WTC11 (cell line): Measurements from ENCODE around the gene JOSD2. TPM values are rescaled to one million over a fixed set of nuclear protein-coding genes. Genes with fewer than 3 reads are reported as not detected.

ENCODE experiments used
- CBFB ChIP-seq: sonication (generic); formaldehyde crosslinking; IDR thresholded peaks from 2 replicates; pipeline ENCODE4 v1.8.1; 2022; ENCODE audit warnings: mild to moderate bottlenecking, low read depth, missing genetic modification reagents
- CREB1 ChIP-seq: sonication (generic); formaldehyde crosslinking; IDR thresholded peaks from 2 replicates; pipeline ENCODE4 v1.8.0; 2023; ENCODE audit warnings: mild to moderate bottlenecking, missing genetic modification reagents
- CREM ChIP-seq: sonication (generic); formaldehyde crosslinking; IDR thresholded peaks from 2 replicates; pipeline ENCODE4 v1.8.1; 2022; ENCODE audit warnings: mild to moderate bottlenecking, missing genetic modification reagents, moderate library complexity
- EMX1 ChIP-seq: fragments of 250-450 bp; sonication (Bioruptor Pico); IDR thresholded peaks from 2 replicates; pipeline ENCODE4 v1.8.0; 2021; ENCODE audit warnings: mild to moderate bottlenecking
- ESRRA ChIP-seq: sonication (generic); formaldehyde crosslinking; IDR thresholded peaks from 2 replicates; pipeline ENCODE4 v1.8.1; 2022; ENCODE audit warnings: mild to moderate bottlenecking, missing genetic modification reagents, borderline replicate concordance
- ETV6 ChIP-seq: sonication (generic); formaldehyde crosslinking; IDR thresholded peaks from 2 replicates; pipeline ENCODE4 v1.8.1; 2022; ENCODE audit warnings: mild to moderate bottlenecking, missing genetic modification reagents
- FOXK1 ChIP-seq: sonication (generic); formaldehyde crosslinking; IDR thresholded peaks from 2 replicates; pipeline ENCODE4 v1.8.0; 2022; ENCODE audit warnings: mild to moderate bottlenecking, moderate library complexity, missing genetic modification reagents
- FOXP1 ChIP-seq: sonication (generic); formaldehyde crosslinking; IDR thresholded peaks from 2 replicates; pipeline ENCODE4 v1.8.0; 2022; ENCODE audit warnings: missing genetic modification reagents, mild to moderate bottlenecking, moderate library complexity, borderline replicate concordance
- IRF2 ChIP-seq: sonication (generic); formaldehyde crosslinking; IDR thresholded peaks from 2 replicates; pipeline ENCODE4 v1.8.0; 2022; ENCODE audit warnings: low read depth, missing genetic modification reagents, borderline replicate concordance
- JAZF1 ChIP-seq: fragments of 250-450 bp; sonication (Bioruptor Pico); IDR thresholded peaks from 2 replicates; pipeline ENCODE4 v1.9.0; 2021; ENCODE audit warnings: moderate library complexity, mild to moderate bottlenecking, inconsistent platforms
- JUN ChIP-seq: sonication (generic); formaldehyde crosslinking; IDR thresholded peaks from 2 replicates; pipeline ENCODE4 v1.8.0; 2023; ENCODE audit warnings: mild to moderate bottlenecking, missing genetic modification reagents
- KAT7 ChIP-seq: sonication (generic); formaldehyde crosslinking; IDR thresholded peaks from 2 replicates; pipeline ENCODE4 v1.8.1; 2023; ENCODE audit warnings: missing genetic modification reagents, mild to moderate bottlenecking, borderline replicate concordance
- MYBL2 ChIP-seq: sonication (generic); formaldehyde crosslinking; IDR thresholded peaks from 2 replicates; pipeline ENCODE4 v1.8.1; 2023; ENCODE audit warnings: mild to moderate bottlenecking, moderate library complexity, missing genetic modification reagents
- NR2C2 ChIP-seq: sonication (generic); formaldehyde crosslinking; IDR thresholded peaks from 2 replicates; pipeline ENCODE4 v1.8.0; 2022; ENCODE audit warnings: mild to moderate bottlenecking, missing genetic modification reagents
- SMAD3 ChIP-seq: sonication (generic); formaldehyde crosslinking; IDR thresholded peaks from 2 replicates; pipeline ENCODE4 v1.8.0; 2022; ENCODE audit warnings: missing genetic modification reagents, mild to moderate bottlenecking, borderline replicate concordance
- TP53 ChIP-seq: sonication (generic); formaldehyde crosslinking; IDR thresholded peaks from 2 replicates; pipeline ENCODE4 v1.8.1; 2023; ENCODE audit warnings: mild to moderate bottlenecking, missing genetic modification reagents
- ZNF121 ChIP-seq: sonication (generic); formaldehyde crosslinking; IDR thresholded peaks from 2 replicates; pipeline ENCODE4 v1.8.0; 2023; ENCODE audit warnings: missing genetic modification reagents
- ZNF232 ChIP-seq: sonication (generic); formaldehyde crosslinking; IDR thresholded peaks from 2 replicates; pipeline ENCODE4 v1.8.0; 2022; ENCODE audit warnings: mild to moderate bottlenecking, missing genetic modification reagents
- ZNF423 ChIP-seq: fragments of 250-450 bp; sonication (Bioruptor Pico); IDR thresholded peaks from 2 replicates; pipeline ENCODE4 v2.1.2; 2022; ENCODE audit warnings: mild to moderate bottlenecking, moderate library complexity
- ZNF671 ChIP-seq: fragments of 250-450 bp; sonication (Bioruptor Pico); IDR thresholded peaks from 2 replicates; pipeline ENCODE4 v1.8.0; 2021; ENCODE audit warnings: mild to moderate bottlenecking
- total RNA-seq: library from RNA; stranded (reverse); gene quantifications from 3 replicates; pipeline ENCODE4 v1.2.3, GENCODE V29; 2021
- TF ChIP-seq, protein P1 (sequence below): sonication (generic); formaldehyde crosslinking; IDR thresholded peaks from 2 replicates; pipeline ENCODE4 v1.8.0; 2023; ENCODE audit warnings: missing genetic modification reagents
- TF ChIP-seq, protein P2 (sequence below): fragments of 250-450 bp; sonication (Bioruptor Pico); conservative IDR thresholded peaks from 2 replicates; pipeline ENCODE4 v1.9.0; 2021; ENCODE audit warnings: mild to moderate bottlenecking
- TF ChIP-seq, protein P3 (sequence below): sonication (generic); formaldehyde crosslinking; IDR thresholded peaks from 2 replicates; pipeline ENCODE4 v1.8.1; 2023; ENCODE audit warnings: mild to moderate bottlenecking, missing genetic modification reagents, borderline replicate concordance
- TF ChIP-seq, protein P4 (sequence below): sonication (generic); formaldehyde crosslinking; IDR thresholded peaks from 2 replicates; pipeline ENCODE4 v1.8.0; 2022; ENCODE audit warnings: mild to moderate bottlenecking, missing genetic modification reagents
- TF ChIP-seq, protein P5 (sequence below): fragments of 250-450 bp; sonication (Bioruptor Pico); IDR thresholded peaks from 2 replicates; pipeline ENCODE4 v1.9.0; 2021; ENCODE audit warnings: mild to moderate bottlenecking, borderline replicate concordance
- TF ChIP-seq, protein P6 (sequence below): fragments of 250-450 bp; sonication (Bioruptor Pico); IDR thresholded peaks from 2 replicates; pipeline ENCODE4 v1.9.0; 2021; ENCODE audit warnings: mild to moderate bottlenecking
- TF ChIP-seq, protein P7 (sequence below): fragments of 250-450 bp; sonication (Bioruptor Pico); IDR thresholded peaks from 2 replicates; pipeline ENCODE4 v1.9.0; 2021; ENCODE audit warnings: moderate library complexity, mild to moderate bottlenecking, inconsistent platforms, borderline replicate concordance

The JOSD2 gene
- total RNA-seq, 1 experiment from 2014 or later, result 4.0 TPM

DNA sequence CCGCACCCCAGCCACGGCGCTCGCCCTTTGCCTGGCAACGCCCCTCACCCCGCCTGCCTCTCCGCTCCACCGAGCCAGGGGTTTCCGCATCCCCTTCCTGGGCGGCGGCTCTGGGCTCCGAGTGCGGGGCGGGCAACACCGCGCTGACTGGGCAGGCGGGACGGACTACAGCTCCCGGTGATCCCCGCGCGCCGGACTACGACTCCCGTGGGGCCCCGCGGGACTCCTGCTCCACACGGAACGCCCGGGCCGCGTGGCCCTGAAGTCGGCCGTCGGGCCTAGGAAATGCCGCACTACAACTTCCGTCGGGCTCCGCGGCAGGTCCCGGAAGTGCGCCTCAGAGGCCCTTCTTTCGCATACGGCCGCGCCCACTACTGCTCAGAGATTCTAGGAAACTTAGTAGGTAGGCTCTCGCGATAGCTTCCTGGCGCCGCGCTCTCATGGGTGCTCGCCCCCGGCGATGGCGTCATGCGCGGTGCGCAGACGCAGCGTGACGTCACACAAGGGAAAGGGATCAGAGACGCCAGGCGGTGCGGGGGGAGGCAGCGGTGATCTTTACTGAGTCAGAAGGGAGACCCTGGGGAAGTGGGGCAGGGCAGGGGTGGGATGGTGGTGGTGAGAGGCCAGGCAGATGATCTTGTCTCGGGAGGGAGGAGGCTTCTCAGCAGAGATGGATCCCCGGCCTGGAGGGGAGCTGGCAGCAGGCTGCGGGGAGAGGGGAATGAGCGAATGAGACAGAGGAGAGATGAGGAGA, at the start of gene JOSD2 (continued):
- TF ChIP-seq CBFB (CRISPR knock-in tag) (no peak), JUN (CRISPR knock-in tag) (no peak), NR2C2 (CRISPR knock-in tag) (no peak), MYBL2 (CRISPR knock-in tag) (no peak), JAZF1 (no peak), KAT7 (CRISPR knock-in tag) (no peak), SMAD3 (CRISPR knock-in tag) (peak; percentile 68; the same call in 1 of the 2 replicates), ESRRA (CRISPR knock-in tag) (no peak), FOXP1 (CRISPR knock-in tag) (no peak; the same call in 1 of the 2 replicates), ZNF423 (CRISPR knock-in tag) (no peak), ZNF671 (CRISPR knock-in tag) (no peak), TP53 (CRISPR knock-in tag) (no peak), CREB1 (0 out of 2 replicates have a peak, but pooled peaks have one; percentile 45), ZNF121 (CRISPR knock-in tag) (no peak), ETV6 (CRISPR knock-in tag) (peak; percentile 76), CREM (CRISPR knock-in tag) (peak; percentile 98), EMX1 (CRISPR knock-in tag) (no peak), ZNF232 (CRISPR knock-in tag) (no peak; the same call in 1 of the 2 replicates), FOXK1 (peak; percentile 74), IRF2 (no peak)
- TF ChIP-seq, protein P1, sequence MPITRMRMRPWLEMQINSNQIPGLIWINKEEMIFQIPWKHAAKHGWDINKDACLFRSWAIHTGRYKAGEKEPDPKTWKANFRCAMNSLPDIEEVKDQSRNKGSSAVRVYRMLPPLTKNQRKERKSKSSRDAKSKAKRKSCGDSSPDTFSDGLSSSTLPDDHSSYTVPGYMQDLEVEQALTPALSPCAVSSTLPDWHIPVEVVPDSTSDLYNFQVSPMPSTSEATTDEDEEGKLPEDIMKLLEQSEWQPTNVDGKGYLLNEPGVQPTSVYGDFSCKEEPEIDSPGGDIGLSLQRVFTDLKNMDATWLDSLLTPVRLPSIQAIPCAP, result no peak
- TF ChIP-seq, protein P2, sequence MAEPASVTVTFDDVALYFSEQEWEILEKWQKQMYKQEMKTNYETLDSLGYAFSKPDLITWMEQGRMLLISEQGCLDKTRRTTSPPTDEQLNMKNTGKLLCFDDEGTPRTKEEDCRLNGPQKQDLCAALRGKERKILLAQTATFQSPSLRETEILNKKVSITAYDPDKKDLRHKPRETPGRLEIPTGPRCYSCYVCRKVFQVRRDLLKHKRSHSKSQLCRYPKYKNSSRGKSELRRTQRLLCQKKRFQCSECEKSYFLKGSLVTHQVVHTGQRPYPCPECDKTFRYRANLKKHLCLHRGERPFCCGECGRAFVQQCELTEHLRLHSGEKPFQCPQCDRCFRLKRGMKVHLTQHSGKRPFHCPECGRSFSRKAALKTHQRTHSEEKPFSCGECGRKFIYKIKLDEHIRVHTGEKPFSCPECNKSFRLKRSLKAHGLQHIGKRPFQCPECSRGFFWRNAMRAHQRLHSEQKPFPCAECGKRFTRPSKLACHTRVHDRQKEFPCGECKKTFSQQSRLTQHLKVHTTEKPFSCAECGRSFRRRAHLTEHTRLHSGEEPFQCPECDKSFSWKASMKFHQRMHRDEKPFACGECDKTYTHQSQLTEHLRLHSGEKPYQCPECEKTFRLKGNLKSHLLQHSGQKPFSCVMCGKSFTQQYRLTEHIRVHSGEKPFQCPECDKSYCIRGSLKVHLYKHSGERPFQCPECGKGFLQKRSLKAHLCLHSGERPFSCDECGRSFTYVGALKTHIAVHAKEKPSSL (CRISPR knock-in tag), result no peak
- TF ChIP-seq, protein P3, sequence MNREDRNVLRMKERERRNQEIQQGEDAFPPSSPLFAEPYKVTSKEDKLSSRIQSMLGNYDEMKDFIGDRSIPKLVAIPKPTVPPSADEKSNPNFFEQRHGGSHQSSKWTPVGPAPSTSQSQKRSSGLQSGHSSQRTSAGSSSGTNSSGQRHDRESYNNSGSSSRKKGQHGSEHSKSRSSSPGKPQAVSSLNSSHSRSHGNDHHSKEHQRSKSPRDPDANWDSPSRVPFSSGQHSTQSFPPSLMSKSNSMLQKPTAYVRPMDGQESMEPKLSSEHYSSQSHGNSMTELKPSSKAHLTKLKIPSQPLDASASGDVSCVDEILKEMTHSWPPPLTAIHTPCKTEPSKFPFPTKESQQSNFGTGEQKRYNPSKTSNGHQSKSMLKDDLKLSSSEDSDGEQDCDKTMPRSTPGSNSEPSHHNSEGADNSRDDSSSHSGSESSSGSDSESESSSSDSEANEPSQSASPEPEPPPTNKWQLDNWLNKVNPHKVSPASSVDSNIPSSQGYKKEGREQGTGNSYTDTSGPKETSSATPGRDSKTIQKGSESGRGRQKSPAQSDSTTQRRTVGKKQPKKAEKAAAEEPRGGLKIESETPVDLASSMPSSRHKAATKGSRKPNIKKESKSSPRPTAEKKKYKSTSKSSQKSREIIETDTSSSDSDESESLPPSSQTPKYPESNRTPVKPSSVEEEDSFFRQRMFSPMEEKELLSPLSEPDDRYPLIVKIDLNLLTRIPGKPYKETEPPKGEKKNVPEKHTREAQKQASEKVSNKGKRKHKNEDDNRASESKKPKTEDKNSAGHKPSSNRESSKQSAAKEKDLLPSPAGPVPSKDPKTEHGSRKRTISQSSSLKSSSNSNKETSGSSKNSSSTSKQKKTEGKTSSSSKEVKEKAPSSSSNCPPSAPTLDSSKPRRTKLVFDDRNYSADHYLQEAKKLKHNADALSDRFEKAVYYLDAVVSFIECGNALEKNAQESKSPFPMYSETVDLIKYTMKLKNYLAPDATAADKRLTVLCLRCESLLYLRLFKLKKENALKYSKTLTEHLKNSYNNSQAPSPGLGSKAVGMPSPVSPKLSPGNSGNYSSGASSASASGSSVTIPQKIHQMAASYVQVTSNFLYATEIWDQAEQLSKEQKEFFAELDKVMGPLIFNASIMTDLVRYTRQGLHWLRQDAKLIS (CRISPR knock-in tag), result no peak; the same call in 1 of the 2 replicates
- TF ChIP-seq, protein P4, sequence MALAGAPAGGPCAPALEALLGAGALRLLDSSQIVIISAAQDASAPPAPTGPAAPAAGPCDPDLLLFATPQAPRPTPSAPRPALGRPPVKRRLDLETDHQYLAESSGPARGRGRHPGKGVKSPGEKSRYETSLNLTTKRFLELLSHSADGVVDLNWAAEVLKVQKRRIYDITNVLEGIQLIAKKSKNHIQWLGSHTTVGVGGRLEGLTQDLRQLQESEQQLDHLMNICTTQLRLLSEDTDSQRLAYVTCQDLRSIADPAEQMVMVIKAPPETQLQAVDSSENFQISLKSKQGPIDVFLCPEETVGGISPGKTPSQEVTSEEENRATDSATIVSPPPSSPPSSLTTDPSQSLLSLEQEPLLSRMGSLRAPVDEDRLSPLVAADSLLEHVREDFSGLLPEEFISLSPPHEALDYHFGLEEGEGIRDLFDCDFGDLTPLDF (CRISPR knock-in tag), result no peak; the same call in none of the 2 replicates
- TF ChIP-seq, protein P5, sequence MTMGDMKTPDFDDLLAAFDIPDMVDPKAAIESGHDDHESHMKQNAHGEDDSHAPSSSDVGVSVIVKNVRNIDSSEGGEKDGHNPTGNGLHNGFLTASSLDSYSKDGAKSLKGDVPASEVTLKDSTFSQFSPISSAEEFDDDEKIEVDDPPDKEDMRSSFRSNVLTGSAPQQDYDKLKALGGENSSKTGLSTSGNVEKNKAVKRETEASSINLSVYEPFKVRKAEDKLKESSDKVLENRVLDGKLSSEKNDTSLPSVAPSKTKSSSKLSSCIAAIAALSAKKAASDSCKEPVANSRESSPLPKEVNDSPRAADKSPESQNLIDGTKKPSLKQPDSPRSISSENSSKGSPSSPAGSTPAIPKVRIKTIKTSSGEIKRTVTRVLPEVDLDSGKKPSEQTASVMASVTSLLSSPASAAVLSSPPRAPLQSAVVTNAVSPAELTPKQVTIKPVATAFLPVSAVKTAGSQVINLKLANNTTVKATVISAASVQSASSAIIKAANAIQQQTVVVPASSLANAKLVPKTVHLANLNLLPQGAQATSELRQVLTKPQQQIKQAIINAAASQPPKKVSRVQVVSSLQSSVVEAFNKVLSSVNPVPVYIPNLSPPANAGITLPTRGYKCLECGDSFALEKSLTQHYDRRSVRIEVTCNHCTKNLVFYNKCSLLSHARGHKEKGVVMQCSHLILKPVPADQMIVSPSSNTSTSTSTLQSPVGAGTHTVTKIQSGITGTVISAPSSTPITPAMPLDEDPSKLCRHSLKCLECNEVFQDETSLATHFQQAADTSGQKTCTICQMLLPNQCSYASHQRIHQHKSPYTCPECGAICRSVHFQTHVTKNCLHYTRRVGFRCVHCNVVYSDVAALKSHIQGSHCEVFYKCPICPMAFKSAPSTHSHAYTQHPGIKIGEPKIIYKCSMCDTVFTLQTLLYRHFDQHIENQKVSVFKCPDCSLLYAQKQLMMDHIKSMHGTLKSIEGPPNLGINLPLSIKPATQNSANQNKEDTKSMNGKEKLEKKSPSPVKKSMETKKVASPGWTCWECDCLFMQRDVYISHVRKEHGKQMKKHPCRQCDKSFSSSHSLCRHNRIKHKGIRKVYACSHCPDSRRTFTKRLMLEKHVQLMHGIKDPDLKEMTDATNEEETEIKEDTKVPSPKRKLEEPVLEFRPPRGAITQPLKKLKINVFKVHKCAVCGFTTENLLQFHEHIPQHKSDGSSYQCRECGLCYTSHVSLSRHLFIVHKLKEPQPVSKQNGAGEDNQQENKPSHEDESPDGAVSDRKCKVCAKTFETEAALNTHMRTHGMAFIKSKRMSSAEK (CRISPR knock-in tag), result no peak
- TF ChIP-seq, protein P6, sequence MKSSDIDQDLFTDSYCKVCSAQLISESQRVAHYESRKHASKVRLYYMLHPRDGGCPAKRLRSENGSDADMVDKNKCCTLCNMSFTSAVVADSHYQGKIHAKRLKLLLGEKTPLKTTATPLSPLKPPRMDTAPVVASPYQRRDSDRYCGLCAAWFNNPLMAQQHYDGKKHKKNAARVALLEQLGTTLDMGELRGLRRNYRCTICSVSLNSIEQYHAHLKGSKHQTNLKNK (CRISPR knock-in tag), result peak; percentile 67; the same call in 1 of the 2 replicates
- TF ChIP-seq, protein P7, sequence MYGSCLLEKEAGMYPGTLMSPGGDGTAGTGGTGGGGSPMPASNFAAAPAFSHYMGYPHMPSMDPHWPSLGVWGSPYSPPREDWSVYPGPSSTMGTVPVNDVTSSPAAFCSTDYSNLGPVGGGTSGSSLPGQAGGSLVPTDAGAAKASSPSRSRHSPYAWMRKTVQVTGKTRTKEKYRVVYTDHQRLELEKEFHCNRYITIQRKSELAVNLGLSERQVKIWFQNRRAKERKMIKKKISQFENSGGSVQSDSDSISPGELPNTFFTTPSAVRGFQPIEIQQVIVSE (CRISPR knock-in tag), result no peak
